ENCODE measurements around the gene ARHGEF3.
"Not testable (repeated sequence)": the region's sequence is repeated elsewhere in the genome, so short reads cannot be mapped to it uniquely, and the experiment has no call there.

The ARHGEF3 gene

DNA sequence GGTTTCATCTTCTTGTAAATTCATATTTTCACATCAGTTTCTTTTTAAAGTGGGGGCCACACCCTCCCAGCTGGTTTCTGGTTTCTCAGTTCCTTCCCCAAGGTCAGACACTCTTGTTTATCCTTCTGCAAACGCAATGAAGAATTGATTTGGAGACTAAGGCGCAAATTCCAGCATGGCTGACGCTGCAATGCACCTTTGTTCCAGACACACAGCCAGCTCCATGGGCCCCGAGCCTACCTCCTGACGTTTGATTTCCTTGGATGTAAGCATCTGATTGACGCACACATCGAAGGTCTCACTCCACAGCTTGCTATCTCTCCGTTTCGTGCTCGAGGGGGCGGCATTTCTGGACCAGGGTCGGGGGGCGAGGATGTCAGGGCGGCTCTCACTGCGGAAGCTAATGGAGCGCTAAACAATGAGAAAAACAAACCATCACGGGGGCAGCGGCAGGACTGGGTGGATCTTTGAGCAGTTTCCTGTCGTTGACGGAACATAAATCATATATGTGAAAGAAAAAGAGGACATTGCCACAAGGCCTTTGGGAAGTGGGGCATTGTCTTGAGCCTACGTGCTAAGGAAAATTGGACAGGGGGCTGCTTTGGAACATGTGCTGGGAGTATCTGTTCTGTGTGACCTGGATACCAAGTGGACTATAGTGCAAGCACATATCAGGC is 46.9 kb downstream of the ARHGEF3 start:
- H3K4me3 ChIP-seq (ENCODE audit: low read length) = no peak overlapping the region
- DNase-seq (ENCODE audit: low read depth, low spot score) = no peak

DNA sequence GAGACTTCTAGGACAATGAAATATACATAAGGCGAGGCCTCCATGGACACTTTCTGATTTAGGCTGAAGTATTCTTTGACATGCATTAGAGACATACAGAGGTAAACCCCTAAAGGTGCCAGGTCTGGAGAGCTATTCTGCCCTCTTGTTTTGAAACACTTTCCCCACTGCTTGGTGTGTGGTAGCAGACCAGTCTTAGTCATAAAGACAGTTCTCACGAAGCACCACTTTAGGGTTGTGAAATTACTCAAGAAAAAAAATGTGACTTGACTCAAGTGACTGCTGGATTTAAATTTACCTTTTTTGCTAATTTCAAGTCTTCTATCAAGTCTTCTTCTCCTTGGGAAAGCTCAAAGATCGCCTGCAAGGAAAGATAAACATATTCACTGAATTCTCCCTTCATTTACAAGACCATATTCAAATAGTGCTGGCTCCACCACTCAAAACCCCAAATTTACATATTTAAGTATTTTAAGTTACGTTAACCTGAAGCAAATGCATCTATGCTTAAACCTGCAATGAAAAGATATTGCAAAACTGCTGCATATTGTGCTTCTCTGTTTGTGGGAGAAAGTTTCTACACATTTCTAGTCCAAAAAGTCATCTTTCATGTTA is 48.4 kb downstream of the ARHGEF3 start:
- H3K4me3 ChIP-seq (ENCODE audit: low read length) = no peak overlapping the region
- DNase-seq (ENCODE audit: low read depth, low spot score) = no peak

DNA sequence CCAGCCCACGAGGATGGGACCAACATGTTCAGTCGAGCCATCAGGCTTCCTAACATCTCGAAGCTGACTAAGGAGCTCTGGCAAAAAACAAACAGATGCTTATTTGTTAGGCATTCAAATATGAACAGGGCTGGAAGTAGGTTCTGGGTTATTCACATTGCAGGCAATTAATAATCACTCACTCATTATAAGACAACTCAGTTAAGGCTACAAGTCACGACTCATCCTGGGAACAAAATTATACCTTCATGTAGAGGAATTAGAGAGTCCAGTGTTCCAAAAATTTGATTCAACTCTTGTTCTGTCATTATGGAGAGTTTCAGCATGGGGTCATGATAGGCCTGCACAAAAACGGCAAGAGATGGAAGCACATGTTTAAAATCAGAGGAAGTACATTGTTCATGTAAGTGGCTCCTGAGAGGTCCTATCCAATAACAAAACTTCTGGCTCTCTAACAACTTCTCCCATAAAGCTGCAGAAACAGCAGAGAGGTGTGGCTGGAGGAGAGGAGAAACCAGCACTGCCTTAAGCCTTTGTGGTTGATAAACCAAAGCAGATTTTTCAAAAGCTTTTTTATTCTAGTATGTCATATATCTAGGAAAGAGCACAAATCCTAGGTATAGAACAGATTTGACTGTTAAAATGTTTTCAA is 50.6 kb downstream of the ARHGEF3 start:
- H3K4me3 ChIP-seq (ENCODE audit: low read length) = no peak overlapping the region
- DNase-seq (ENCODE audit: low read depth, low spot score) = no peak

DNA sequence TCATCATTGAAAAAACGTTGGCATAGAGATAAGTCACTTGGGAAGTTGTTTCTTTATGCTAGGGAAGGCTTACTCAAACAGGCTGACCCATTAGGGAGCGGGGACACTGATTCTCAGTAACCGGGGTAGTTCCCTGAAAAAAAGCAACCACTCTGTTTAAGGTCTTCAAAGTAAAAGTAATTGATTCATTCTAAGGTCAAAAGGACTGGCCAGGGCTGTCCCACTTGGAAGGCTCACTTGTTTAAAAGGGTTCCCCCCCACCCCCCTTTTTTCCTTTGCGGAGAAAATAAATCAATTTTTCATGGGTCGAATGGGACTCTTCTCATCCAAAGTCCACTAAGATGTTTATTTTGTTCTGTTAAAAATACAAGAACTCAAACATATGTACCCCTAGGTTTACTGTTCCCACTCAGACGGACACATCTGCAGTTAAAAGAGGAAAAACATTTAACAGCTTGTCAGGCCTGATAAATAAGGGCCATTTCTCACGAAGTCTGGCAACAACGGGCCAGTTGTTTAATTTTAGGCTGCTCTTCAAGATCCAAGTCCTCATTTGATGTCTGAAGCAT is 53.0 kb downstream of the ARHGEF3 start:
- no peak for DNase-seq (ENCODE audit: low read depth, low spot score)
- H3K4me3 ChIP-seq (ENCODE audit: low read length) = no peak overlapping the region

DNA sequence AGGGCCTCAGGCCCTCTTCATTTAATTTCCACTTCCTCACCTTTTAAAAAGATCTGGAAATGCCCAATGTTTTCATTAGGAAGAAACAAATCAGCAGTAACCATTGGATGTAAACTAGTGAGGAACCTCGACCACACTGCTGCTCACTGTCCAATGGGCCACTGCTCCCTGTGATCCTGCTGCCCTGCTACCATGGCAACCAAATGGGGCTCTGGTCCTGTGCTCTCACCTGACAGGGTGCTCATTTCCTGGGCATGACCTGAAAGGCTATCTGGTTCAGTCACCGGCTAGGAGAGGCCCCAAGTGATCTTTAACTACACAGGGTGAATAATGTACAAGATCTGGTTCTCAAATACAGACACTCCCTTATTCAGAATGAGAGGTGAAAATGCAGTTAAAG is 54.6 kb downstream of the ARHGEF3 start:
- DNase-seq (ENCODE audit: low read depth, low spot score) = no peak
- no peak overlapping the region for H3K4me3 ChIP-seq (ENCODE audit: low read length)

DNA sequence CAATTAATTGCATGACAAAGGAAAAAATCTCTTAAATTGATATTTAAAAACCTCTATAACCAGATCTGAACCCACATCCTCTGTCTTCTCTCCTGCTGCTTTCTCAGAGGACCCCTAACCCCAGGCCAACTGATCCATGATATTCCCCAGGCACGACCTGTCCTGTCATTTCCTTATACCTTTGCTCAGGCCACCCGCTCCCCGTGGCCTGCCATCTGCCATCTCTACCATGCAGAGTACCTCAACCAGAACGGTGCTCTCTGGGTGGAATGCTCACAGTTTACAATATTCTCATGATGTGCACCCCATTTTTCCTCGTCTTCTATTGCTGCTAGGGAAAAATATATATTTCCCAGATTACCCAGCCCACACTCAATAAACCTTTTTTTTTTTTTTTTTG is 57.7 kb downstream of the ARHGEF3 start:
- no peak for DNase-seq (ENCODE audit: low read depth, low spot score)
- H3K4me3 ChIP-seq (ENCODE audit: low read length) = no peak overlapping the region

DNA sequence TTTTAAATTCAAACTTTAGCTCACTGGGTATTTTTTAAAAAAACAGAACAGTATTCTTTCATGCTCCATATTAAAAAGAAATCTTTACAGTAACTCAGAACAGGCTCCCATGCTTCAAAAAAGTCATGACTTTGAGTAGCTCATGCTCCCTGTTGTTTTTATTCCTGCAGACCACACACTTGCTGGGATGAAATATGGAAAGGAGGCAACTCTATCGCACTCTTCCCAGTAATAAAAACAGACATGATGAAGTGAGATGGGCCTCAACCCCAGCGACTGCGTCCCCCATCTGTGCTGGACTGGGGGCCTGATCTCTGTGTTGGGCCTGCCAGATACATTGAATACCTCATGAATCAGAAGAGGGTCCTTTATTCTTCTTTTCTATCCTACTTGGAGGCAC is 58.9 kb downstream of the ARHGEF3 start:
- no peak for DNase-seq (ENCODE audit: low read depth, low spot score)
- no peak overlapping the region for H3K4me3 ChIP-seq (ENCODE audit: low read length)

DNA sequence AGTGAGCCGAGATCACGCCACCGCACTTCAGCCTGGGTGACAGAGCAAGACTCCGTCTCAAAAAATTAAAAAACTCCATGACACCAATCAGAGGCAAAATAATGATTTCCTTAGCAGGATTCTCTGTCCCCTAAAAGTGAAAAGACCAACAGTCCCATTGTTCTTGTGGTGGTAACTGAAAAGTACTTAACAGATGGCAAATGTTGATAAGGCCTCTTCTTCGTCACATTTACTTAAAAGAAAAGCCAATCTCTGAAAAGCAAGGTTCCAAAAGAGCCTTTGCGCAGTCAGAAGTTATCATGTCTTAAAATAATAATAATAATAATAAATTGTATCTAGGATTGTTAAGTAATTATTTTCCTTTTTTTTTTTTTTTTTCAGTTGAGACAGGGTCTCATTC is 62.7 kb downstream of the ARHGEF3 start:
- peak; percentile 24 for DNase-seq (ENCODE audit: low read depth, low spot score)
- H3K4me3 ChIP-seq (ENCODE audit: low read length) = no peak overlapping the region

DNA sequence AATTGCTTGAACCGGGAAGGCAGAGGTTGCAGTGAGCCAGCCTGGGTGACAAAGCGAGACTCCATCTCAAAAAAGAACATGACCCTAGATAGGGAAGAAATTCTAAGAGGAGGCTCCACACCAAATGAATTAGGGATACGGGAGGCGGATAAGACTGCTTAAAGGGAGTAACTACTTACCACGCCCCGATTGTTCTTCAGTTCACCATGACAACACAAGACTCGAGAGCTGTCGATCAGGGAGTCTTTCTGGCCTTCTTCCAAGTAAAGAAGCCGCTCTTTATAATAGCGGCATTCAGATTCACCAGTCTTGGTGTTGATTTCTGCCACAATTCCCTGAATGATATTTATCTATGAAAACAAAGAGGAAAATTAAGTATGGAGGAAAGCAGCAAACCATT is 64.7 kb downstream of the ARHGEF3 start:
- H3K4me3 ChIP-seq (ENCODE audit: low read length) = no peak overlapping the region
- no peak for DNase-seq (ENCODE audit: low read depth, low spot score)

DNA sequence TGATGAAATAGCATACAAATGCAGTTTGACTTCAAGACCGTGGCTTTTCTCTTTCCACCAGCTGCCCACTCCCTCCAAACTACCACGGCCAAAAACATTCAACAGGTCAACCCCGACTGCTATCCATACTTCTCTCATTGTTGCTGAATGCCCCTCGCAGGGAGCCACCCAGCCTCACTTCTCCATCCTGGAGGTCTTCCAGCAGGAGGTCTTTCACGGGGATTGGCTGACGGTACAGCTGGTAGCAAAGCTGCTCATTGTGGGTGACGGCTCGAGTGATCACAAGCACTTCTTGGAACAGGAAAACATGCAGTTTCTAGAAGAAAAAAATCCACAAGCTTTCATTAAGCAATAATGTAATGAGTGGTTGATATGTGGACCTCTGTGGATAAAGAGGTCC is 69.6 kb downstream of the ARHGEF3 start:
- H3K4me3 ChIP-seq (ENCODE audit: low read length) = no peak overlapping the region
- no peak for DNase-seq (ENCODE audit: low read depth, low spot score)

DNA sequence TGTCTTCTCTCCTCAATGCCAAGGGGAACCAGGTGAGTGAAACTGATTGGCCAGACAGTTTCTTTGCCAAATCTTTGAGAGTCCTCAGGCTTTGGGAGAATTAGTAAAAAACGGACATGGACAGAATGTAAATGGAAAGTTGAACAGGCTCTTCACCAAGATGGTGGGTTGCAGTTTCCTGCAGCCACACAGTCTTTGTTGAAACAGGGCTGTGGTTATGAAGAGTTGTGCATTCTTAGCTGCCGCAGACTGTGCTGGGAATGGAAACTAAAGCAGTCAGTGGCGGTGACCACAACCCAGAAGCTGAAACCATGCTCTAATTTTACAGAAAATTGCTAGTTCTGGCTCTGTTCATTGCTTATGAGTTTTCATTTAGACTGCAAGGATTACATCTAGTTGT is 76.6 kb downstream of the ARHGEF3 start:
- peak overlapping the region; percentile 20 for H3K4me3 ChIP-seq (ENCODE audit: low read length)
- DNase-seq (ENCODE audit: low read depth, low spot score) = peak; percentile 92

DNA sequence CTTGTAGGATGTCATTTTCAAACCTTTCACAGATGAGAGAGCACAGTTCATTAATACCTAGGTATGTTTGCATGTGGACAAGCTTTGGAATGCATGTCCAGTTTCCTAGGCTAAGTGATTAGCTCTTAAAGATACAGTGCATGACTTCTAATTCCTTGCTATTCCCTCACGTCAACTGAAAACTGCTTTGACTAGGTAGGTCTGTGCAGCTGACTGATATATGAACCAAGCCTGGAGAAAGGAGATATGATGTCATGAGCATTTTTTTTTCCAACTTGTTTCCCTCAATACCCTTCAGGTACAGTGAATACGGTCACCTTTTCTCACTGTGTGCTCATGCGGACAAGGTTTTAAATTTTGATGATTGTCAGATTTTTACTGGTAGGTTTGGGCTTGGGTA is 77.1 kb downstream of the ARHGEF3 start:
- H3K4me3 ChIP-seq (ENCODE audit: low read length) = no peak overlapping the region
- DNase-seq (ENCODE audit: low read depth, low spot score) = no peak

DNA sequence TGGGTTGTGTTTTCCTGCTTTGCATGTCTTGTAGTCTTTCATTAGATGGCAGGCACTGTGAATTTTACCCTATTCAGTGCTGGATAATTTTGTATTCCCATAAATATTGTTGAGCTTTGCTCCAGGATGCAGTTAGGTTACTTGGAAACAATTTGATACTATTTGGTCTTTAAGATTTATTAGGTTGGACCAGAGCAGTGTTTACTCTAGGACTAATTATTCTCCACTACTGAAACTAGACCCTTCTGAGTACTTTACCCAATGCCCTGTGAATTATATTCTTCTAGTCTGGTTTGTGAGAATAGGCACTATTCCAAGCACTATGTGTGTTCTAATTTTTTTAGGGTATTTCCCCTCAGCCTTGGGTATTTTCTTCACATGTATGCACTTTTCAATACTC is 80.9 kb downstream of the ARHGEF3 start:
- DNase-seq (ENCODE audit: low read depth, low spot score) = no peak
- no peak overlapping the region for H3K4me3 ChIP-seq (ENCODE audit: low read length)

DNA sequence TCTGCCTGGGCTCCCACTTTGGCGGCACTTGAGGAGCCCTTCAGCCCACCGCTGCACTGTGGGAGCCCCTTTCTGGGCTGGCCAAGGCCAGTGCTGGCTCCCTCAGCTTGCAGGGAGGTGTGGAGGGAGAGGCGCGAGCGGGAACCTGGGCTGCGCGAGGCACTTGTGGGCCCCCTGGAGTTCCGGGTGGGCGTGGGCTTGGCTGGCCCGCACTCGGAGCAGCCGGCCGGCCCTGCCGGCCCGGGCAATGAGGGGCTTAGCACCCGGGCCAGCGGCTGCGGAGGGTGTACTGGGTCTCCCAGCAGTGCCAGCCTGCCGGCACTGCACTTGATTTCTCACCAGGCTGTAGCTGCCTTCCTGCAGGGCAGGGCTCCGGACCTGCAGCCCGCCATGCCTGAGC is 82.9 kb downstream of the ARHGEF3 start:
- DNase-seq (ENCODE audit: low read depth, low spot score); H3K4me3 ChIP-seq (ENCODE audit: low read length): not testable (repeated sequence)

DNA sequence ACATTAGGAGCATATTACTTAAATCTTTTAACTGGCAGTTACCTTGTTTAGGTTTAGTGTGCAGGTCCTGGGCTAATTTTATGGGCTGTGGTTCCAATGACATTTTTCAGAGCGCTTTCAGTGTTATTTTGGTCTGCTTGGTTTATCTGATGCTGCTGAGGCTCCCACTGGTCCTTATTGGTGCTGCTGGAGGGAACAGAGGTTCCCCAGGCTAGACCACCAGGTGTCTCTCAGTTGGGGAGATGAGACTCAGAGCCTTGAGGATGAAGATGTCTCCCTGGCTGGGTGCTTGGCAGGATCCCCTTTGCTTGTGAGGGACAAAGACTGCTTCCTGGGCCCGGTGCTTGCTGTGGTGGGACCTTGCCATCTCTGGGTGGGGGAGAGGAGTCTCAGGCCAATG is 90.4 kb downstream of the ARHGEF3 start:
- no peak overlapping the region for H3K4me3 ChIP-seq (ENCODE audit: low read length)
- no peak for DNase-seq (ENCODE audit: low read depth, low spot score)

DNA sequence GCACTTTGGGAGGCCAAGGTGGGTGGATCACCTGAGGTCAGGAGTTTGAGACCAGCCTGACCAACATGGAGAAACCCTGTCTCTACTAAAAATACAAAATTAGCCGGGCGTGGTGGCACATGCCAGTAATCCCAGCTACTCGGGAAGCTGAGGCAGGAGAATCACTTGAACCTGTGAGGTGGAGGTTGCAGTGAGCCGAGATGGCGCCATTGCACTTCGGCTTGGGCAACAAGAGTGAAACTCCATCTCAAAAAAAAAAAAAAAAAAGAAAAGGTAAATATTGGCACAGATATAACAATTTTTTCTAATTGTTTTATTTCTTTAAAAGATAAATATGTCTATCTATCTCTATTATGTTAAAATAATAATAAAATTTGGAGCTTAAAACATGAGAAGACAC is 94.3 kb downstream of the ARHGEF3 start:
- not testable (repeated sequence) for H3K4me3 ChIP-seq (ENCODE audit: low read length); DNase-seq (ENCODE audit: low read depth, low spot score)

DNA sequence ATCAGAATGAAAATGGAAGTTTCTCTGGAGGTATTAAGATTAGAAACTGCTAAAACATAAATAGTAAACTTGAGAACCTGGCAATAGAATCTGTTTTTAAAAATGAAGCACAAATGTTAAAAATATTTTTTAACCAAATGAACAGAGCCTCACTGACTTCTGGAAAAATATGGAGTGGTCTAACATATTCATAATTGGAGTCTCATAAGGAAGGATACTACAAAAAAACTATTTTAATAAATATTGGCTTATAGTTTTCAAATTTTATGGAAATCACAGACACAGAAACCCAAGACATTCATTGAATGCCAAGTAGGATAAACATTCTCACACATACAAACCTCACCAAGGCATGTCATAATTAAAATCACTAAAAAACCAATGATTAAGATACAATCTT is 95.1 kb downstream of the ARHGEF3 start:
- no peak overlapping the region for H3K4me3 ChIP-seq (ENCODE audit: low read length)
- no peak for DNase-seq (ENCODE audit: low read depth, low spot score)

DNA sequence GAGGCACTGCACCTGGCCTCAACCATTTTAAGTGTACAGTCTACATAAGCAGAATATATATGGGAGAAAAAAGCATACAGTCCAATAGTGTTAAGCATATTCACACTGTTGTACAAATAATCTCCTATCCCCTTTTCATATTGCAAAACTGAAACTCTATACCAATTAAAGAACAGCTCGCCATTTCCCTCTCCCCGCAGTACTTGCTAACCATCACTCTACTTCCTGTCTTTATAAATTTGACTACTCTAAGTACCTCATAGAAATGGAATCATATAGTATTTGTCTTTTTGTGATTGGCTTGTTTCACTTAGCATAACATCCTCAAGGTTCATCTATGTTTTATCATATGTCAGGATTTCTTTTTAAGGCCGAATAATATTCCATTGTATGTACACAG is 97.0 kb downstream of the ARHGEF3 start:
- DNase-seq (ENCODE audit: low read depth, low spot score) = no peak
- no peak overlapping the region for H3K4me3 ChIP-seq (ENCODE audit: low read length)

DNA sequence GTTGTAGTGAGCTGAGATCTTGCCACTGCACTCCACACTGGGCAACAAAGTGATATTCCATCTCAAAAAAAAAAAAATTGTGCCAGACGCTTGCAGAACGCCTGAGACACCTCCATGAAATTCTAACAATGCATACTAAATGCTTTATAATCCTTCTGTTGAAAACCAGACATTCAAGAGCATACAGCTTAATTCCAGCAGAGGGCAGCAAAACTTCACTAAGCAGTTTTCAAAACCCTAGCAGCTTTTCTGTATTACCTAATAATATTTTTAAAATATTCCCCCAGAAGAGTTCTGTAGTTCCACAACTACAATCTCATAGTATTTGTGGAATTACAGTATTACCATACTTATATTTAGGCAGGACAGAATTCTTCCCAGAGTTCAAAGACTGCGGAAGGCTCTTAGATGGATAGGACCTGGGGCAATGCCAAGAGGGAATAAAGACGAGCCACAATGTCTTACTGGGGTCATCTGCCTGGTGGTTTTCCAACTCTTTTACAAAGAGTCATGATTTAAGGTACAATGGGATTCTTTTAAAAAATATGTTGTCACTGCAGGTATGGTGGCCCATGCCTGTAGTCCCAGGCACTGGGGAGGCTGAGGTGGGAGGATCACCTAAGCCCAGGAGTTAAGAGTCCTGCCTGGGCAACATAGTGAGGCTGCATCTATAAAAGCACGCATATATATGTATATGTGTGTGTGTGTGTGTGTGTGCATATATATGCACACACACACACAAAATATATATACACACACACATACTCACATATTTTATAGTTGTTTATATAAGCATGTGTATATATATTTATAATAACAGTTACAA is 99.0 kb downstream of the ARHGEF3 start:
- DNase-seq (ENCODE audit: low read depth, low spot score) = peak; percentile 78
- H3K4me3 ChIP-seq (ENCODE audit: low read length) = no peak overlapping the region

DNA sequence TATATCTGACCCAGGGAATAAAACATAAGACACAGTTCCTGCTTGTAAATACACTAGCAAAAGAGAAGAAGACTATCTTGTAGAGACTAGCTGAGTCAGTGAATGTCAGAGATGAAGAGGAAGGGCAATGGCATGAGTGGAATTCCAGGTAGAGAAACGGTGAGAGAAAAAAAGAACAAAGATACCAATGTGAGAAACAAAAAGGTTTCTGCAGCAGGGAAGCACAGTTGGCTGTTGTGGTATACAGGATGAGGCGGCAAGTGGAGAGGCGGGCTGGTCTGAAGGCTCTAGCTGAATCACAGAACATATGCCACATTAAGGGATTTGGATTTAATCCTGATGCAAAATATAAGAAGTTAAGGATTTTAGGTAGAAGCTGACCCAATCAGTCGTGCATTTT is 101.6 kb downstream of the ARHGEF3 start:
- H3K4me3 ChIP-seq (ENCODE audit: low read length) = no peak overlapping the region
- no peak for DNase-seq (ENCODE audit: low read depth, low spot score)

All from Jurkat, Clone E6-1 (cell line).